ENCODE measurements around the gene SLC22A9. TPM values are rescaled to one million over a fixed set of nuclear protein-coding genes. Genes with fewer than 3 reads are reported as not detected.

Gene SLC22A9
- total RNA-seq, 1 experiment from 2014 or later = not detected

DNA sequence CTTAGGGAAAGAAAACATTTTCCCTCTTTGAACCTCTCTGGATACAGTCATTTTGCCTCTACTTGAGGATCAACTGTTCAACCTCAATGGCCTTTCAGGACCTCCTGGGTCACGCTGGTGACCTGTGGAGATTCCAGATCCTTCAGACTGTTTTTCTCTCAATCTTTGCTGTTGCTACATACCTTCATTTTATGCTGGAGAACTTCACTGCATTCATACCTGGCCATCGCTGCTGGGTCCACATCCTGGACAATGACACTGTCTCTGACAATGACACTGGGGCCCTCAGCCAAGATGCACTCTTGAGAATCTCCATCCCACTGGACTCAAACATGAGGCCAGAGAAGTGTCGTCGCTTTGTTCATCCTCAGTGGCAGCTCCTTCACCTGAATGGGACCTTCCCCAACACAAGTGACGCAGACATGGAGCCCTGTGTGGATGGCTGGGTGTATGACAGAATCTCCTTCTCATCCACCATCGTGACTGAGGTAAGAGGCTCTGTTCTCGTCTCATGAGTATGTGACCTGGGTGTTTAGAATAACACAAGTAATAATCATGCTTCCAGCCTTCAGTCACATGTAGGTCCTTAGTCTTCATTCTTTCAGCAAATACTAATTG lies 495 bp downstream of the SLC22A9 start:
- no peaks in the 10 kb centered on the region for H3K9me3 ChIP-seq (ENCODE audit: control insufficient read depth, insufficient read depth, low read depth, low read length)
- no peaks in the 10 kb centered on the region for H3K36me3 ChIP-seq (ENCODE audit: control insufficient read depth, insufficient read depth, low read length)
- ChIA-PET CTCF (no interaction called here), POLR2A (no interaction called here)
- in situ Hi-C loops (cut with HindIII; ENCODE audit: low pct_unique_long_range_greater_than_20kb, low sequenced_read_pairs) = no loop called here
- peaks cover 10% of the 10 kb centered on the region; the same call in 1 of the 2 replicates for H3K27me3 ChIP-seq (ENCODE audit: control insufficient read depth, insufficient read depth, low read length)
- no peak overlapping the region for H3K4me3 ChIP-seq (ENCODE audit: low read depth in 2 of 2, low read length in 2 of 2)
- no peaks in the 10 kb centered on the region for H3K4me1 ChIP-seq (ENCODE audit: control insufficient read depth, insufficient read depth, low read length)
- BruUV-seq (replicated peaks) = no TSS peak
- DNase-seq (ENCODE audit: low read depth, low spot score) = no peak
- intact Hi-C loops (cut with micrococcal nuclease; ENCODE audit: unreplicated experiment) = no loop called here
- ATAC-seq = no peak
- H3K27ac ChIP-seq (ENCODE audit: low read length) = no peak overlapping the region
- no peak for TF ChIP-seq POLR2AphosphoS5 (IDR thresholded peaks at IDR 0.05; ENCODE audit: low read depth, low read length)

DNA sequence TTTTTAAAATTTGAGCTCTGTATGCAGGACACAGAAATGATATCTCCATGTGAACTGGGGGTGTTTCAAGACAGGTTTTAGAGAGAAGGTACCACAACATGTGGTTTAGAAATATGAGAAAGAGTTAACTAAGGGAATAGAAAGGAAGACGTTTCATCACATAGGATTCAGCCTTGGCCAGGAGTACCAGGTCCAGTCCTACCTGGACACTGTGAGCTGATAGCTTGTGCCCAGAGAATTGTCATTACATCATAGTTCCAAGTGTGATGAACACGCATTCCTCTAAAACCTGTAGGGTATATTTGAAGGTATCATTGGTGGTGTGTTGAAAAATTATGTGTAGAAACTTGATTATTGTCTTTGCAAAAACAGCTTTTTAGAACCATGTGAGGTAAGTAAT lies 1.8 kb downstream of the SLC22A9 start:
- H3K36me3 ChIP-seq (ENCODE audit: control insufficient read depth, insufficient read depth, low read length) = no peaks in the 10 kb centered on the region
- no TSS peak for BruUV-seq (replicated peaks)
- ChIA-PET CTCF (no interaction called here), POLR2A (no interaction called here)
- H3K4me1 ChIP-seq (ENCODE audit: control insufficient read depth, insufficient read depth, low read length) = no peaks in the 10 kb centered on the region
- DNase-seq (ENCODE audit: low read depth, low spot score) (no peak), ATAC-seq (no peak)
- no peaks in the 10 kb centered on the region for H3K9me3 ChIP-seq (ENCODE audit: control insufficient read depth, insufficient read depth, low read depth, low read length)
- H3K4me3 ChIP-seq (ENCODE audit: low read depth in 2 of 2, low read length in 2 of 2) = no peak overlapping the region
- in situ Hi-C loops (cut with HindIII; ENCODE audit: low pct_unique_long_range_greater_than_20kb, low sequenced_read_pairs) = no loop called here
- TF ChIP-seq, protein P1, sequence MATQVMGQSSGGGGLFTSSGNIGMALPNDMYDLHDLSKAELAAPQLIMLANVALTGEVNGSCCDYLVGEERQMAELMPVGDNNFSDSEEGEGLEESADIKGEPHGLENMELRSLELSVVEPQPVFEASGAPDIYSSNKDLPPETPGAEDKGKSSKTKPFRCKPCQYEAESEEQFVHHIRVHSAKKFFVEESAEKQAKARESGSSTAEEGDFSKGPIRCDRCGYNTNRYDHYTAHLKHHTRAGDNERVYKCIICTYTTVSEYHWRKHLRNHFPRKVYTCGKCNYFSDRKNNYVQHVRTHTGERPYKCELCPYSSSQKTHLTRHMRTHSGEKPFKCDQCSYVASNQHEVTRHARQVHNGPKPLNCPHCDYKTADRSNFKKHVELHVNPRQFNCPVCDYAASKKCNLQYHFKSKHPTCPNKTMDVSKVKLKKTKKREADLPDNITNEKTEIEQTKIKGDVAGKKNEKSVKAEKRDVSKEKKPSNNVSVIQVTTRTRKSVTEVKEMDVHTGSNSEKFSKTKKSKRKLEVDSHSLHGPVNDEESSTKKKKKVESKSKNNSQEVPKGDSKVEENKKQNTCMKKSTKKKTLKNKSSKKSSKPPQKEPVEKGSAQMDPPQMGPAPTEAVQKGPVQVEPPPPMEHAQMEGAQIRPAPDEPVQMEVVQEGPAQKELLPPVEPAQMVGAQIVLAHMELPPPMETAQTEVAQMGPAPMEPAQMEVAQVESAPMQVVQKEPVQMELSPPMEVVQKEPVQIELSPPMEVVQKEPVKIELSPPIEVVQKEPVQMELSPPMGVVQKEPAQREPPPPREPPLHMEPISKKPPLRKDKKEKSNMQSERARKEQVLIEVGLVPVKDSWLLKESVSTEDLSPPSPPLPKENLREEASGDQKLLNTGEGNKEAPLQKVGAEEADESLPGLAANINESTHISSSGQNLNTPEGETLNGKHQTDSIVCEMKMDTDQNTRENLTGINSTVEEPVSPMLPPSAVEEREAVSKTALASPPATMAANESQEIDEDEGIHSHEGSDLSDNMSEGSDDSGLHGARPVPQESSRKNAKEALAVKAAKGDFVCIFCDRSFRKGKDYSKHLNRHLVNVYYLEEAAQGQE (IDR thresholded peaks at IDR 0.05; ENCODE audit: insufficient read depth in 1 of 2, low read depth in 2 of 2, low read length in 1 of 2) = no peak
- TF ChIP-seq SIN3A (IDR thresholded peaks at IDR 0.05; ENCODE audit: borderline replicate concordance, insufficient read depth, low read depth, low read length) = no peak
- TF ChIP-seq, protein P2, sequence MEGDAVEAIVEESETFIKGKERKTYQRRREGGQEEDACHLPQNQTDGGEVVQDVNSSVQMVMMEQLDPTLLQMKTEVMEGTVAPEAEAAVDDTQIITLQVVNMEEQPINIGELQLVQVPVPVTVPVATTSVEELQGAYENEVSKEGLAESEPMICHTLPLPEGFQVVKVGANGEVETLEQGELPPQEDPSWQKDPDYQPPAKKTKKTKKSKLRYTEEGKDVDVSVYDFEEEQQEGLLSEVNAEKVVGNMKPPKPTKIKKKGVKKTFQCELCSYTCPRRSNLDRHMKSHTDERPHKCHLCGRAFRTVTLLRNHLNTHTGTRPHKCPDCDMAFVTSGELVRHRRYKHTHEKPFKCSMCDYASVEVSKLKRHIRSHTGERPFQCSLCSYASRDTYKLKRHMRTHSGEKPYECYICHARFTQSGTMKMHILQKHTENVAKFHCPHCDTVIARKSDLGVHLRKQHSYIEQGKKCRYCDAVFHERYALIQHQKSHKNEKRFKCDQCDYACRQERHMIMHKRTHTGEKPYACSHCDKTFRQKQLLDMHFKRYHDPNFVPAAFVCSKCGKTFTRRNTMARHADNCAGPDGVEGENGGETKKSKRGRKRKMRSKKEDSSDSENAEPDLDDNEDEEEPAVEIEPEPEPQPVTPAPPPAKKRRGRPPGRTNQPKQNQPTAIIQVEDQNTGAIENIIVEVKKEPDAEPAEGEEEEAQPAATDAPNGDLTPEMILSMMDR (IDR thresholded peaks at IDR 0.05) = no peak
- TF ChIP-seq TCF7L2 (IDR thresholded peaks at IDR 0.05; ENCODE audit: low read depth, low read length) = no peak
- TF ChIP-seq POLR2AphosphoS5 (IDR thresholded peaks at IDR 0.05; ENCODE audit: low read depth, low read length) = no peak
- no peak overlapping the region for H3K27ac ChIP-seq (ENCODE audit: low read length)
- intact Hi-C loops (cut with micrococcal nuclease; ENCODE audit: unreplicated experiment) = no loop called here
- peaks cover 10% of the 10 kb centered on the region; the same call in 1 of the 2 replicates for H3K27me3 ChIP-seq (ENCODE audit: control insufficient read depth, insufficient read depth, low read length)

DNA sequence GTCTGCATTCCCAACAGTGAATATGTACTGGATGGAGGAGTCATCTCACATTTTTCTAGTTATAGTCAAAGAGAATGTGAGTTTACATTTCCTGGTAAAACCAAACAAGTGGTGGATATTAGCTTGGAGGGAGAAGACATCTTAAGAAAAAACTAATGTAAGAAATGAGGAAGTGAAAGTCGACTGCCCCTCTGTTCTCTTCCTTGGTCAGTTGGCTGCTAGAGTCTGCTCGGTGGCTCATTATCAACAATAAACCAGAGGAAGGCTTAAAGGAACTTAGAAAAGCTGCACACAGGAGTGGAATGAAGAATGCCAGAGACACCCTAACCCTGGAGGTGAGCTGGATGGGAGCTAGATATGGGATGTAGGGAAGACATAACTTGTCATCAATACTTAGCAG lies 5.8 kb downstream of the SLC22A9 start:
- Histone ChIP-seq H3K27ac (ENCODE audit: low read length) (no peak overlapping the region), H3K9me3 (ENCODE audit: control insufficient read depth, insufficient read depth, low read depth, low read length) (no peaks in the 10 kb centered on the region), H3K36me3 (ENCODE audit: control insufficient read depth, insufficient read depth, low read length) (no peaks in the 10 kb centered on the region), H3K27me3 (ENCODE audit: control insufficient read depth, insufficient read depth, low read length) (peaks cover 8% of the 10 kb centered on the region; the same call in 1 of the 2 replicates), H3K4me3 (ENCODE audit: low read depth in 2 of 2, low read length in 2 of 2) (no peak overlapping the region), H3K4me1 (ENCODE audit: control insufficient read depth, insufficient read depth, low read length) (no peaks in the 10 kb centered on the region)
- TF ChIP-seq SIN3A (IDR thresholded peaks at IDR 0.05; ENCODE audit: borderline replicate concordance, insufficient read depth, low read depth, low read length) (no peak), POLR2AphosphoS5 (IDR thresholded peaks at IDR 0.05; ENCODE audit: low read depth, low read length) (no peak), TCF7L2 (IDR thresholded peaks at IDR 0.05; ENCODE audit: low read depth, low read length) (no peak)
- TF ChIP-seq, protein P1 (IDR thresholded peaks at IDR 0.05; ENCODE audit: insufficient read depth in 1 of 2, low read depth in 2 of 2, low read length in 1 of 2) = no peak
- TF ChIP-seq, protein P2 (IDR thresholded peaks at IDR 0.05) = no peak
- ATAC-seq (no peak), DNase-seq (ENCODE audit: low read depth, low spot score) (no peak)
- intact Hi-C loops (cut with micrococcal nuclease; ENCODE audit: unreplicated experiment) (no loop called here), in situ Hi-C loops (cut with HindIII; ENCODE audit: low pct_unique_long_range_greater_than_20kb, low sequenced_read_pairs) (no loop called here)
- ChIA-PET POLR2A (no interaction called here), CTCF (no interaction called here)
- no TSS peak for BruUV-seq (replicated peaks)
